ENCODE data around the gene TLR4.

GRCh38 chr9:117664419-117664818 lies 39.8 kb upstream of the TLR4 start:
- TF ChIP-seq CTCF (IDR thresholded peaks at IDR 0.05) (no peak), POLR2A (IDR thresholded peaks at IDR 0.05) (no peak)

All from uterus (tissue), 2 donors.